Measurements from ENCODE around the gene CFAP74. TPM values are rescaled to one million over a fixed set of nuclear protein-coding genes. Genes with fewer than 3 reads are reported as not detected.

The CFAP74 gene
- polyA plus RNA-seq, 1 experiment = not detected

- no peak overlapping the region for H3K4me3 ChIP-seq (ENCODE audit: low read depth, low read length)
- ChIA-PET POLR2A (interaction anchor here (0.8 kb wide), 1 partner anchor 212 kb away, joined by 8 read pairs; no protein-coding TSS in a partner anchor), CTCF (interaction anchor here (1.5 to 1.8 kb wide), 5 partner anchors 9 to 131 kb away, joined by 3 to 10 read pairs (median 4); no protein-coding TSS in a partner anchor)
- no peak overlapping the region for H3K27ac ChIP-seq (ENCODE audit: low read depth, low read length)
- no peaks in the 10 kb centered on the region for H3K27me3 ChIP-seq (ENCODE audit: control insufficient read depth, insufficient read depth, low read length)
- DNase-seq (ENCODE audit: low read depth, low spot score) = no peak
- peaks cover 8% of the 10 kb centered on the region for H3K9me3 ChIP-seq (ENCODE audit: control insufficient read depth, insufficient read depth, low read length)
- no peak for TF ChIP-seq CTCF (IDR thresholded peaks at IDR 0.05; ENCODE audit: low read depth, low read length)
These were observed 96.4 kb downstream of the CFAP74 start for GRCh38 chr1:1907098-1907736.

DNA sequence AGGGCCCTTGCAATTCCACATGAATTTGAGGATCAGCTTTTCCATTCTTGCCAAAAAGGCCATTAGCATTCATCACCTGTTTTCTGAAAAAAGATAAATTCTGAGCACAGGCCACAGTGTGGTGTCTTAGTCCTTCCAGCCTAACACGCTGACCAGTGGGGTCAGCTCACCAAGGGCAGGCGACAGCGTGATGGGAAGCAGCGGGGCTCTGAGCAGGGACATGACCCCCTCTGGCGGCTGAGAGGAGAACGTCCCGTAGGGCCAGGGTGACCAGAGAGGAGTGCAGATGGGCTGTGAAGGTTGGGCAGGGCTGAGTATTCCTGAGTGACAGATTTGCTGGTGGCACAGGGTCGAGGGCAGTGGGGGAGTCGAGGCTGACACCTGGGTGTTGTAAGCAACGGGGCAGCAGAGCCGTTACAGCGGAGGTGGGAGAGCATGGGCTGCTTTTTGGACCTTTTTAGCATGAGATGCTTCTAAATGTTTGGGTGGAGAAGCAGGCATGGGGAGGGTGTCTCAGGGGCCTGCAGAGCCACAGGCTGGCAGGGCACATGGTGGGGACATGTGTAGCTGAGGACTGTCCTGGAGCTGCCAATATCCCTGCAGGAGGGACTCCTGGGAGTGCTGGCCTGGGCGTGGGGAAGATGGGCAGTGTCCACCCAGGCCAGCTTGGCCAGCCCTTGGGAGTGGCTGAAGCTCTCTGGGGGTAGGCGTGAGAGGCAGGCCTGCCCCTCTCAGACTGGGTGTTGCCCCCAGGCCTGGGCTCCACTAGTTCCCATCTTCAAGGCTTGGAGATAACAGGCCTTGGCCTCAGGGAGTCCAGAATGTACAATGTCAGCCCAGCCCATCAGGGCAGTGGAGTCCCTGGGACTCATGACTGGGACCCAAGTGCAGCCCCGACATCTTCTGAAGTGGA is 97.1 kb downstream of the CFAP74 start:
- Histone ChIP-seq H3K9me3 (ENCODE audit: control insufficient read depth, insufficient read depth, low read length) (peaks cover 8% of the 10 kb centered on the region), H3K27ac (ENCODE audit: low read depth, low read length) (no peak overlapping the region), H3K27me3 (ENCODE audit: control insufficient read depth, insufficient read depth, low read length) (no peaks in the 10 kb centered on the region), H3K4me3 (ENCODE audit: low read depth, low read length) (no peak overlapping the region)
- CTCF ChIA-PET = interaction anchor here (0.6 to 1.8 kb wide), 30 partner anchors 9 to 188 kb away, joined by 3 to 15 read pairs (median 4); no protein-coding TSS in a partner anchor
- POLR2A ChIA-PET = no interaction called here
- TF ChIP-seq CTCF (IDR thresholded peaks at IDR 0.05; ENCODE audit: low read depth, low read length) = peak; percentile 96
- DNase-seq (ENCODE audit: low read depth, low spot score) = peak; percentile 38

DNA sequence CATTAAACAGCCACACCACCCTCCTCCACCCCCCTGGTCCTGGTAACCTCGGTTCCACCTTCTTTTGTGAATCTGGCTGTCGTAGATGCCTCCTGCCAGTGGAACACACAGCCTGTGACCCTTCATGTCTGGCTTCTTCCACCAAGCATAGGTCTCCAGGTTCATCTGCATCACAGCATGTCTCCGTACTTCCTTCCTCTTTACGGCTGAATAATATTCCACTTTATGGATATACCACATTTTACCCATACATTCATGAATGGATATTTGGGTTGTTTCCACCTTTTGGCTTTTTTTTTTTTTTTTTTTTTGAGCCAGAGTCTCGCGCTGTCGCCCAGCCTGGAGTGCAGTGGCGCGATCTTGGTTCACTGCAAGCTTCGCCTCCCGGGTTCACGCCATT is 100.4 kb downstream of the CFAP74 start:
- no peak overlapping the region for H3K4me3 ChIP-seq (ENCODE audit: low read depth, low read length)
- CTCF ChIA-PET = no interaction called here
- POLR2A ChIA-PET = no interaction called here
- H3K27ac ChIP-seq (ENCODE audit: low read depth, low read length) = no peak overlapping the region
- no peak for TF ChIP-seq CTCF (IDR thresholded peaks at IDR 0.05; ENCODE audit: low read depth, low read length)
- no peak for DNase-seq (ENCODE audit: low read depth, low spot score)
- H3K27me3 ChIP-seq (ENCODE audit: control insufficient read depth, insufficient read depth, low read length) = peaks cover 3% of the 10 kb centered on the region
- peaks cover 8% of the 10 kb centered on the region for H3K9me3 ChIP-seq (ENCODE audit: control insufficient read depth, insufficient read depth, low read length)

DNA sequence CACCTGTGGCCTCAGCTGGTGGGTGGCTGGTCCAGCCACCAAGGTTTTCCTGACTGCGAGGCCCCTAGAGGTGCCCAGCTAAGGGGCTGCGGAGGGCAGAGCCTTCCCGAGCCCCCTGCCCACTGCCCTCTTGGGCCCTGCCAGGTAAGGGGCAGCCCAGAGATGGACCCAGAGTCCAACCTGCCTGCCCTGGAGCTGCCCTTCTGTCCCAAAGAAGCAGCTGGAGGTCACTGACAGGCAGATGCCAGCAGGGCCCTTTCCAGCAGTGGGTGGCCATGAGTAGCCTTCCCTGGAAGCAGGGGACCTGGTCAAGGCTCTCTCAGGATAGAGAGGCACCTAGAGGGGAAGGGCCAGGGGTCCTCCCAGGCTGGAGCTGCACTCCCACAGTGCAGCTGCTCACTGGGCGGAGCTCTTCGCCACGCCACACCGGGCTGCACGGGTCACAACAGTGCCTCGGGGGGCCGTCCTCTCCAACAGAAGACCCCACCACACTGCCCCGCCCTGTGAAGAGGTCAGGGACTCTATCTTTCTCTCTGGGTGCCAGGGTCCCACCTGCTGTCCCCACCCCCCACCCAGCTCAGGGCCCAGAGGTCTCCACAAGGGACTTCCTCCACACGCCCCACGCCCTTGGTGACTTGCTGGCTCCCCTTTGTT is 101.8 kb downstream of the CFAP74 start:
- no peak overlapping the region for H3K4me3 ChIP-seq (ENCODE audit: low read depth, low read length)
- ChIA-PET CTCF (interaction anchor here (0.5 kb wide), 1 partner anchor 270 kb away, joined by 4 read pairs; no protein-coding TSS in a partner anchor), POLR2A (interaction anchor here (0.6 kb wide), 1 partner anchor 11 kb away, joined by 3 read pairs; no protein-coding TSS in a partner anchor)
- peaks cover 8% of the 10 kb centered on the region for H3K9me3 ChIP-seq (ENCODE audit: control insufficient read depth, insufficient read depth, low read length)
- H3K27ac ChIP-seq (ENCODE audit: low read depth, low read length) = no peak overlapping the region
- no peak for DNase-seq (ENCODE audit: low read depth, low spot score)
- TF ChIP-seq CTCF (IDR thresholded peaks at IDR 0.05; ENCODE audit: low read depth, low read length) = no peak
- peaks cover 3% of the 10 kb centered on the region for H3K27me3 ChIP-seq (ENCODE audit: control insufficient read depth, insufficient read depth, low read length)

Measured in AG04450 (cell line).